AG04449 (cell line): ENCODE measurements around the gene DACT2.

Source experiments
- CTCF ChIA-PET: fragments of 350-600 bp; formaldehyde crosslinking; extraction: SDS; loops from one replicate; lab custom pipeline; 2021; ENCODE audit warnings: antibody characterized with exemption; lab: Yijun Ruan, JAX
- POLR2A ChIA-PET: fragments of 400-600, 350-600 bp; formaldehyde crosslinking; extraction: SDS; loops from one replicate; lab custom pipeline; 2020; ENCODE audit warnings: antibody characterized with exemption, inconsistent platforms; lab: Yijun Ruan, JAX
- DNase-seq: peaks from one replicate; pipeline ENCODE4 v3.0.0-alpha.2; 2010; ENCODE audit warnings: low read depth, low spot score
- H3K4me3 ChIP-seq: 2 replicates; pipeline ENCODE4 v1.5.1; 2011; ENCODE audit warnings: low read depth, mild to moderate bottlenecking, control low read depth, low read length
- CTCF ChIP-seq: IDR thresholded peaks from one replicate; pipeline ENCODE4 v1.5.1; 2011; ENCODE audit warnings: mild to moderate bottlenecking, moderate library complexity, low read length, control low read depth, inconsistent platforms; ENCODE audit not compliant: insufficient read depth; ENCODE audit errors: missing control alignments

Gene DACT2

GRCh38 chr6:168280899-168281245, 38.7 kb downstream of the DACT2 start:
- POLR2A ChIA-PET, result no interaction called here
- no peak overlapping the region for H3K4me3 ChIP-seq
- CTCF ChIA-PET, result no interaction called here
- DNase-seq, result no peak
- no peak for TF ChIP-seq CTCF

GRCh38 chr6:168280020-168280898, 39.3 kb downstream of the DACT2 start:
- H3K4me3 ChIP-seq, result no peak overlapping the region
- ChIA-PET CTCF (no interaction called here), POLR2A (no interaction called here)
- no peak for DNase-seq
- TF ChIP-seq CTCF, result no peak

GRCh38 chr6:168279403-168279935, 40.1 kb downstream of the DACT2 start:
- DNase-seq, result no peak
- TF ChIP-seq CTCF, result no peak
- CTCF ChIA-PET, result no interaction called here
- POLR2A ChIA-PET, result no interaction called here
- no peak overlapping the region for H3K4me3 ChIP-seq

GRCh38 chr6:168278904-168279303, 40.7 kb downstream of the DACT2 start:
- no peak for TF ChIP-seq CTCF
- H3K4me3 ChIP-seq, result no peak overlapping the region
- CTCF ChIA-PET, result no interaction called here
- DNase-seq, result no peak
- POLR2A ChIA-PET, result no interaction called here

- no peak for TF ChIP-seq CTCF
- no peak overlapping the region for H3K4me3 ChIP-seq
- ChIA-PET CTCF (no interaction called here), POLR2A (no interaction called here)
- DNase-seq, result no peak
These were observed 42.3 kb downstream of the DACT2 start for GRCh38 chr6:168277274-168277669.

GRCh38 chr6:168276576-168277273, 42.9 kb downstream of the DACT2 start:
- H3K4me3 ChIP-seq, result no peak overlapping the region
- DNase-seq, result no peak
- no peak for TF ChIP-seq CTCF
- CTCF ChIA-PET, result no interaction called here
- POLR2A ChIA-PET, result no interaction called here
